Fibroblast of the aortic adventitia (primary cell): ENCODE results near the gene KIF21B. TPM values are rescaled to one million over a fixed set of nuclear protein-coding genes. Genes with fewer than 3 reads are reported as not detected.

Experiments used
- DNase-seq: peaks from one replicate; pipeline ENCODE4 v3.0.0-alpha.2; 2010; ENCODE audit warnings: low read depth
- H3K4me3 ChIP-seq: 2 replicates; pipeline ENCODE4 v1.5.1; 2011; ENCODE audit warnings: low read depth, mild to moderate bottlenecking, control low read depth, low read length, moderate library complexity
- CTCF ChIP-seq: IDR thresholded peaks from 2 replicates; pipeline ENCODE4 v1.5.1; 2011; ENCODE audit warnings: mild to moderate bottlenecking, low read length, control low read depth, inconsistent platforms; ENCODE audit not compliant: insufficient read depth
- total RNA-seq: library from RNA; depleted of rRNA; stranded (reverse); fragments of >200 nt; gene quantifications from 2 replicates; pipeline ENCODE4 v1.2.3, GENCODE V29; 2012; ENCODE audit warnings: low replicate concordance

KIF21B gene
- total RNA-seq, 1 donor = under 0.01 TPM

DNA sequence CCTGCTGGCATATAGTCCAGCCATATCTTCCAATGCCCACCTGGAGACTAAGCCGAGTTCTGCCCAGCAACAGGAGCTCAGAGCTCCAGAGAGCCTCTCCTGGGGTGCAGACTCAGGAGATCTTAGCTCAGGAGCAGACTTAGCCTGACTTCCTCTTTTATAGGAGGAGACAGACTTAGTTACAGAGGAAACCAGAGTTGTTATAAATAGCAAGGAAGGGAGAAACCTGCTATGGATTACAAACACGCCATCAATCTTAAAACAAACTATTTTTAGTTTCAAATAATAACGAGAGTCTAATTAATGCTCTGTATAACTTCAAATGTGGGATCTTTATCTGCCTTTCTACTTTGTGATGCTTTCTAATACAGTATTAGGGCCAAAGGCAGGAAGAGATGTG, 3.3 kb upstream of the KIF21B start:
- no peak overlapping the region for H3K4me3 ChIP-seq
- no peak for TF ChIP-seq CTCF
- no peak for DNase-seq

DNA sequence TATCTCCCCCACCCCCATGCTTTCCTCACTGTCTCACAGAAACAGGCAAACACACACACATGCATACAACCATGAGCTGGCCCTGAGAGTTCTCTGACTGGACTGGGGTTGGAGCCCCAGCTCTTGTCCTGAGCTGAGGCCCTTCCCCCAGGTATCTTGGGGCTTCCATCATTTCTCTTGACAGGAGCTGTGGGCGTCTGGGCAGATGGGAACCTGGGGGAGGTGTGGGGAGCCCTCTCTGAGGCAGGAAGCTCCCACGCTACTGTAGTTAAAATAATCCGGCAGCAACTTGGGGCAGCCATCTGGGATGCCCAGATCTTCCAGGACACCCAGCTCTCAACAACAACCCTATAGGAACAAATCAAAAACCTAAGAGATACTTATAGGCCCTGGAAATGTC, 2.7 kb upstream of the KIF21B start:
- H3K4me3 ChIP-seq = no peak overlapping the region
- DNase-seq = no peak
- no peak for TF ChIP-seq CTCF

DNA sequence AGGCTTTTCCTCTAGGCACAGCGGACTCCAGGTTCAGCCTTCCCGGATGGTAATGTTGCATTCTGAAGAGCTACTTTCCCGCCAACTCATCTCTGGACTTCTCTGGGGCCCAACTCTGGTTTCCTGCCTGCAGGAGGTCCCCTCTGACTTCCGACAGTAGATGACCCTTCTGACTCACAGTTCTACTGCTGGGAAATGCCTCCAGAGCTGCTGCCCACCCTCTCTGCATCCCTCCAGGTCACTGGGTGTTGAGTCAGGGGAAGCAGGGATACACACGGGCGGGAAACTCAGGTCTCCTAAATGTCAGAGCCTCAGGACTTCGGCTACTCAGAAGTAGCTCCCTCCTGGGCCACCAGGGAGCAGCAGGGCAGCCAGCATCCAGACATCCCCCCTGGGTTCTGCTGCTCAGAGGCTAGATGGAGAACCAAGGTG, 2.1 kb upstream of the KIF21B start:
- TF ChIP-seq CTCF = peak; percentile 31
- no peak for DNase-seq
- H3K4me3 ChIP-seq = no peak overlapping the region

DNA sequence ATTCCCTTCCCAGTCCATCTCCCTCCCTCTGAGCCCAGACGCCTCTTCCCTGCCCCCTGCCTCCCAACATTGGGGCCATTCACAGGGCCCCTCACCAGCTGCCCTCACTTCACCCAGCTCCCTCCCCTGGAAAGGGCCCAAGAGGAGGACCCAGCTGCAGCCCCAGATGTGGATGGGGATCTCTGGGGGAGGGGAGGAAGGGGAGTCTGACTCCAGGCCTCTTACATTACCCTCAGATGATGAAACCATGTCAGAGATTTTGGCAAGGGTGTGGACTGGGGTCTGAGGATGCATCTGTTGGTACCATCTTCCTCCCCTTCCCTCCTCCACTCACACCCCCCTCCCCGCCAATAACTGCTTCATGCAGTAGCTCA, 1.1 kb upstream of the KIF21B start:
- no peak for DNase-seq
- H3K4me3 ChIP-seq = no peak overlapping the region
- TF ChIP-seq CTCF = no peak

- DNase-seq = no peak
- no peak for TF ChIP-seq CTCF
- H3K4me3 ChIP-seq = no peak overlapping the region
Measured at GRCh38 chr1:201023920-201024624, 558 bp upstream of the KIF21B start.

DNA sequence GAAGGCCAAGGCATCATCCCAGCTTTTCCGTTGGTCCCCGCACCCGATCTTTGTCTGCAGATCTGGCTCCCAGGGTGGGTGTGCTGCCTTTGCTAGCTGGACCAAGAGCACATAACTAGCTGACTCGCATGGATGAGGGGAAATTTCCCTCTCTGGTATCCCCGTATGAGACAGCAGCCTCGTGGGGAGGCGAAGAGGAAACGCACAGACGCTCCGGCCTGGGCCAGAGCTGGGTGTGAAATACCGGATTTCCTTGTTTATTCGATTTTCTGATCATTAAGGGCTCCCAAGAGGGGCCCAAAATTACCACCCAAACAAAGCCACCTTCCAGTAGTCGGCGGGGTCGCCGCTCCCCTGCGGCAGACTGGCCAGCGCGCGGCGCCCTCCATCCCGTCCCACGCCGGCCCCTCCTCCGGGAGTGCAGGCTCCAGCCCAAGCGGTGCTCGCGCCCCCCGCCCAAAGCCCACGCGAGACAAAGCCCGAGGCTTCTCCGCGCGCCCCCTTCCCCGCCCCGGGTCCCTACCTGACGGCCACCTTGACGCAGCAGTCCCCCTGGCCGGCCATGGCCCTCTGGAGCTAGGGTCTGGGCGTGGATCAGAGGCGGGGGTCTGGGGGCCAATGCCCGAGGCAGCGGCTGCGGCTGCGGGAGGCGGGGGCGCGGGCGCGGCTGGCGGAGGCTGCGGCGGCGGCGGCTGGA, 546 bp downstream of the KIF21B start:
- TF ChIP-seq CTCF = no peak
- peak overlapping the region; percentile 46 for H3K4me3 ChIP-seq
- DNase-seq = no peak
